ENCODE results near the gene OR52D1.

Gene OR52D1

DNA sequence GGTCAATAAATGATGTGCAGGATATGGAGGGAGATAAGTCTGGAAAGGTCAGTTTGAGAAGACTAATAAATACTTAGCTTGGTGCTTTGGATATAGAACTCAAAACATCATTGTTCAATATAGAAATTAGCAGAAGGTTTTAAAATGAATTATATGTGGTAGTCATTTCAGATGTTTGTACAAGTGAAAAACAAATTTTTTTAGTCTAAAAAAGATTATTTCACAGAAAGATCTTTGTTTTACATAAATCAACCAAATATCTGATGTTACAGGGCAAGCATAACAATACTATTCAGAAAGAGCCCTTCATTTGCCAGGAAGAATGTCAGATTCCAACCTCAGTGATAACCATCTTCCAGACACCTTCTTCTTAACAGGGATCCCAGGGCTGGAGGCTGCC, at the start of gene OR52D1:
TSS of gene OR52D1 (plus strand) at position 301 of the 400 bp plus-strand sequence. CDS start at position 323, 22 bp downstream.
- no peak for DNase-seq (ENCODE audit: low read depth)

DNA sequence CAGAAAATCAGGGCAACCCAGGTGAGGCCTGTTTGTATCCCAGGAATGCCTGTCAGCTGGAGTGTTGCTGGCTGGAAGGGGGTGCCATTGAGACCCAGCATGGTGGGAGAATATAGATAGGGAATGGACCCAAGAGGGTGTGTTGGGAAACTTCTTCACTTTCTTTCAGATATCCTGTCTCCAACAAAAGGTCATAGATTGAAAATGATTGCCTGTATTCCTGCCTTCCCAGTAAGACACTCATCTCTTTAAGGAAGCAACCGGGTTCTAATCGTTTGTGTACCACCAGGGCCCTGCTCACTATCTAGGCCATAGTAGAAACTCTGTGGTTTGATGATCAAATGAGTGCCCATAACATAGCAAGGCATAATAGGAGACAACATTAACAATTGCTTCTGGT, 47.1 kb upstream of the OR52D1 start, which contains the start of gene OR51I1:
TSS of gene OR51I1 (minus strand) at position 101 of the 400 bp plus-strand sequence. CDS start at position 101, 0 bp downstream.
- no peak for DNase-seq (ENCODE audit: low read depth)

DNA sequence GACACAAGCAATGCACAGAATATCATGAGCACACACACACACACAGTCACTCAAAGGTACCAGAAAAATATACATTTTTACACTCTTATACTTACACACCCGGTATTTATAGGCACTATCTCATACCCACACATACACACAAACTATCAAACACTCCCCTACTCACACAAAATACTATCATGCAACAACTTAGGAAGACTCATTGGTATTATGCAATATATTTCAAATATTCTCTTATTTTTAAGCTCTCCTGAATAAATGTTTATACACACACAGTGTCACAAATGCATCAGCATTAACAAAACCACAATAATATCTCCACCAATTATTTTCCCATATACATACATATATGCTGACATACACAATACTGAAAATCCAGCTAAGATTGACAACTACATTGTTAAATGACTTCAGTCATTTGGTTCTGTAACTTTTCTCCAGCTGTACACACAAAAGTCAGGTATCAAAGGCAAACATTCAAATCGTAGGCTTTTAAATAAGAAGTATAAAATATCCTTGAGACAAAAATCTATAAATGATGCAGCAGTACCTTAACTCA, 44.6 kb upstream of the OR52D1 start:
- no peak for DNase-seq (ENCODE audit: low read depth)

DNA sequence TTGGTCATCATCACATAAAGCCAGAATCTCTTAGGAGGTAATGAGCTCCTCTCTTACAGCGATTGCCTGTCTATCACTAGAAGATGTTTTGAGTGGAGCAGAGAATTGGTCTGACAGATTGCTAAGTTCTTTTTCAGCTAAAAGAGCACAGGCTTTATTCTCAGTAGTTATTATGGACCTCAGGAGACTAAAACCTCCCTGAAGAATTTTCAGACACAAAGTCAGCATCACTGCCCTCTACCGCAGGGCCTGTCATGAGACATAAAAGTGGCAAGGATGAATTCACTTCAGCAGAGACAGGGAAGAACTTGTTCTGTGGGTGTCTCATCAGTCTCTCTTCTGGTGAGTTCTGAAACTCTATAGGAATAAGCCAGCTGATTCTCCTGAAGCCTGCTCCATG, 39.5 kb upstream of the OR52D1 start, which contains the start of gene OR51I2:
TSS of gene OR51I2 (plus strand) at position 301 of the 400 bp plus-strand sequence. CDS start 4,166 bp downstream, outside the sequence.
- DNase-seq (ENCODE audit: low read depth) = no peak

DNA sequence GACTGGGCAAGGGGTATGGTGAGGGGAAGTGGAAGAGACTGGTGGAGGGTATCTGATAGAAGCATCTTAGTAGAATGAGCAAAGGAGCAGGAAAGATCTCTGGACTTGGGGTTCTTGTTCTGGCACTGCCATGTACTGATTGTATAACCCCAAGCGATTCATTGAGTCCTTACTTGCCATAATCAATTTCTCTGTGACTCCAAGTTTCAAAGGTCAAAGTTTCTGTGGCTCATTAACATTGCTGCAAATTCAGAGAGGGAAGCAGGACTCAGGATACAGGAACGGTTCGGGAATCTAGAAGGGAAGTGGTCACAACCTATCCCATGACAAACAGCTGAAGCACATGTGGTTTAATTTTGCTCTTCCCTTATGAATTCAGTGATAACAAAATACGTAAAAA, 39.1 kb upstream of the OR52D1 start:
- no peak for DNase-seq (ENCODE audit: low read depth)

DNA sequence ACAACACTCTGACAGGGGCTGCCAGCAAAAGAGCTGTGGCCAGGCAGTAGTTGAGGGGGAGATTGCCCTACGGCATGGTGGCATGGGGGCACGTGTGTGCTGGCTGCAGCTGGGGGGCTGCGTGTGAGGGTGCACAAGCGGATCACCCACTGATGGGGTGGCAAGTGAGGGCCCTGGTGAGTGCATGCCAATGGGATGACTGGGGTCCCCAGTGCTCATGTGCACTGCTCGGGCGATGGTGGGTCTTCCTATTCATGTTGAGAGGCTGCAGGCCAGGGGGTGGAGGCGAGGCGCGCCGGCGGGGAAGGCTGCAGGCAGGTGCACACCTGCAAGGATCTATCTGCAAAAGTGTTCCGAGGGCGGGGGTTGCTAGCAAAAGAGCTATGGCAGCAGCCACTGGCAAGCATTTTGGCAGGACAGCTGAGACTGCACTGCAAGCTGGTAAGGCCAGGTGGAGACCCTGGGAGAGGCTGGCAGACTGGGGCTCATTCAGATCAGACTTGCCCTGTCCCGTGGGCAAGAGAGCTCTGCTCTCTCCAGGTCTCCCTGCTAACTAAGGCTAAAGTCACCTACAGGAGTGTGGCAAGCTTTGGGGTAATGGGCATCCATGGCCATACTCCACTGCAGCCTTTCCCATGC, 27.4 kb upstream of the OR52D1 start:
- no peak for DNase-seq (ENCODE audit: low read depth)

DNA sequence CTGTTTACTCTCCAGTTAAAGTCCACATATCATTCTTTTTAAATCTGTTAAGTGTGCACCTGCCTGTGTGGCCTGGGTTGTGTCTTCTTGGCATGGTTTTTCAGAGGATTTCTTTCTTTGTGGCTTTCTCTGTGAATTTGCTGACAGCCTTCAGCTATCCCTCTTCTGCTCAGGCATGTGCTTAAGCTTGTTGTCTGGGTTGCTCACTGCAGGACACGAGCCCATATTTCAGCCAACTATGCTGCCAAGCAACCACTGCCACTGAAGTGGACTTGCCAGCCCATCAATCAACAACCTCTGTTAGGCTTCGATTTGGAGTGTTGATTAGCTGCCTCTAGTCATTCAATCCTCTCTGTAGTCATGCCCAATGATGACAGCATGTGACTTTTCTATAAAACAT, 21.0 kb upstream of the OR52D1 start:
- no peak for DNase-seq (ENCODE audit: low read depth)

DNA sequence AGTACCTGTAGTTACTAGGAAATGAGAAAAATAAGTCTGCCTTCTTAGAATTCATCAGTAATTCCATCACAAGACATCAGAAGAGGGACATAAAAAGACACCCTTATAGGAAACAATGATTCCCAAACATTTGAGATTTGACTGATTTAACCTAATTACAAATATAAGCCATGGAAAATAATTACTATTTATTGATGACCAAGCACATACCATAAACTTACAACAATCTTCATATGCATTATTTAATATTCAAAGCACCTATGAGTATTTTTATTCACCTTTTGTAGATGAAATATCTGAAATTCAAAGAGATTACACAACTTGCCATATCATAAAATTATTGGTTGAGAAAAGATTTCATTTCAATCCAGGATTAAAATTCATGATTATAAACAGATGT, 14.6 kb upstream of the OR52D1 start:
- DNase-seq (ENCODE audit: low read depth) = no peak

DNA sequence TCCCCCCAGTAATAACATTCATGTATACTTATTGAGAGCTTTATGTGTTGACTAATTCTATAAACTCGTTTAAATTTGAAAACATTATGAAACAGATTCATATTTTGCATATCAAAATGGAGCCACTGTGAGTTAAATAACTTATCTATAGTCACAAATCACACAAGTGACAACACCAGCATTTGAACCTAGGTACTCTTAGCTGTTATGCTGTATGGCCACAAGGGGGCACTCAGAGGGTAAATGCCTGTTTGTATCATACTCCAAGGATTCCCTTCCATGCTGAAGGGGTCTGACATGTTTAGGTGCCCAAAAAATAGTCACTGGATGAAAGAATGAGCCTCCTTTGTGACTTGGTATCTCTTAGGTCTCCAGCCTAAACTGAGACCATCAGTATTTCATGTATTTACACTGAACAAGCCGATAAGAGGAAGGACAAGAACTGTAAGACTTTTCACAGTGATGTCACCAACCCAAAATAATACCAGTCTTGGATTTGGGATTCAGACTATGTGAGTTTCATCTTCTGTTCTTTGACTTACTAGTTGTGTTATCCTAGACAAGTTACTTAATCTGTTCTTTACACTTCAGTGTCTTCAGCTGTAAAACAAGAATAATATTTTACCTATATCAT, 12.2 kb upstream of the OR52D1 start:
- peak; percentile 20 for DNase-seq (ENCODE audit: low read depth)

DNA sequence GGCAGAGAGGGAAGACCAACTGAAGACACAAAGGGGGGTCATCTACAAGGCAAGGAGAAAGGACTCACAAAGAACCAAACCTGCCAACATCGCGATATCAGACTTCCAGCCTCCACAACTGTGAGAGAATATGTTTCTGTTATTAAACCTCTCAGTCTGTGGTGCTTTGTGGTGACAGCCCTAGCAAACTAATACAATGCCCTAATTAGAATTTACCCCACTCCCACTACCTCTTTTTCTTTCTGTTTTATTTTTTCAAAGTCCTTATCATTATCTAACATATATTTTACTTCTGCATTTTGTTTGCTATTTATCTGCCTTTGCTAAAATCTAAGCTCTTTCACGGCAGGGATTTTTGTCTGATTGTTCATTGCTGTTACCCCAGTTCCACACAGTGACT, 2.5 kb upstream of the OR52D1 start:
- DNase-seq (ENCODE audit: low read depth) = no peak

DNA sequence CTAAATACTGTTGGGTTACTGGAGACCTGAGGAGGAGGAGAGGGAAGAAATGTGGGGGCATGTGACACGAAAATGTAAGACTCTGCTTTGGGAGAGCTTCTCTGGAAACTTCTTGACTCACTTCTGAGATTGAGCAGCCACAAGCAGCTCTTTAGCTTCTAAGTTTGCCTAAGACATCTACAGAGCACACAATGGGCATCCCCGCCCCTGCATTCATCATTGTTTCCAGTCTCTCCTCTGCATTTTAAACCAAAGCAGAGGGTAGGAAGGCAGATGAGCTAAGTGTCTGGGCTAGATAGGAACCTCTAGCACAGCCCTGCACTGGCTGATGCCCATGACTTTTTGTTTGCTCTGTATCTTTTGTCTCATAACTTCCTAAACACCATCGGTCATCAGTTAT, 2.1 kb upstream of the OR52D1 start:
- no peak for DNase-seq (ENCODE audit: low read depth)

DNA sequence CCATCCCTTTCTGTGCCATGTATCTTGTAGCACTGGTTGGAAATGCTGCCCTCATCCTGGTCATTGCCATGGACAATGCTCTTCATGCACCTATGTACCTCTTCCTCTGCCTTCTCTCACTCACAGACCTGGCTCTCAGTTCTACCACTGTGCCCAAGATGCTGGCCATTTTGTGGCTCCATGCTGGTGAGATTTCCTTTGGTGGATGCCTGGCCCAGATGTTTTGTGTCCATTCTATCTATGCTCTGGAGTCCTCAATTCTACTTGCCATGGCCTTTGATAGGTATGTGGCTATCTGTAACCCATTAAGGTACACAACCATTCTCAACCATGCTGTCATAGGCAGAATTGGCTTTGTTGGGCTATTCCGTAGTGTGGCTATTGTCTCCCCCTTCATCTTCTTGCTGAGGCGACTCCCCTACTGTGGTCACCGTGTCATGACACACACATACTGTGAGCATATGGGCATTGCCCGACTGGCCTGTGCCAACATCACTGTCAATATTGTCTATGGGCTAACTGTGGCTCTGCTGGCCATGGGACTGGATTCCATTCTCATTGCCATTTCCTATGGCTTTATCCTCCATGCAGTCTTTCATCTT, 414 bp downstream of the OR52D1 start:
- no peak for DNase-seq (ENCODE audit: low read depth)

DNA sequence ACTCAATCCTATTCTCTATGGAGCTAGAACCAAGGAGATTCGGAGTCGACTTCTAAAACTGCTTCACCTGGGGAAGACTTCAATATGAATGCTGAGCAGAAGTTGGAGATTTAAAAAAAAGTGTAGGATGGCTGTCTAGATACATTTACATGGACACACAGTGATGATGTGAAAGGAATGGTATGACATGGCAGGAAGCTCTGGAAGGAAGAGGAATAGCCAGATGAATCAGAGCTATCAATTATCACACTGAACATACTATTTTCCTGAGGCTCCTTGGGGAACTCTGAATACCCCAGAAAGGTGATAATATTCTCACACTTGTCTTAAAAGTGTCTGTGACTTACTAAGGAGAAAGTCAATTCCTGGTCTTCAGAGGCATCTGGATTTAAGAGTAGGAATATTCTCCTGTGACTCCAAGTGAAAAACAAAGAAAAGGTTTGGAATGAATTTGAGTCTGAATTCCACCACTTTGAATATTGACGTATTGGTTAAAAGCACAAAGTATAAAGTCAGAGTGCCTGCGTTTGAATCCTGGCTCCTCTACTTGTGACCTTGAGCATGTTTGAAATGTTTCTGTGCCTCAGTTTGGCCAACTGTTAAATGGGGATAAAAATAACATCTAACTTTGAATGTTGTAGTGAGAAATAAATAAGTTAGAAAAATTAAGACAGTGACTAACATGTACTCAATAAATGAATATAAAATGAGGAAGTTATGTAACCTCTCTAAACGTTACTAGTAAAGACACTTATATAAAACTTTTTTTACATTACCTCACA, 1.3 kb downstream of the OR52D1 start:
- no peak for DNase-seq (ENCODE audit: low read depth)

DNA sequence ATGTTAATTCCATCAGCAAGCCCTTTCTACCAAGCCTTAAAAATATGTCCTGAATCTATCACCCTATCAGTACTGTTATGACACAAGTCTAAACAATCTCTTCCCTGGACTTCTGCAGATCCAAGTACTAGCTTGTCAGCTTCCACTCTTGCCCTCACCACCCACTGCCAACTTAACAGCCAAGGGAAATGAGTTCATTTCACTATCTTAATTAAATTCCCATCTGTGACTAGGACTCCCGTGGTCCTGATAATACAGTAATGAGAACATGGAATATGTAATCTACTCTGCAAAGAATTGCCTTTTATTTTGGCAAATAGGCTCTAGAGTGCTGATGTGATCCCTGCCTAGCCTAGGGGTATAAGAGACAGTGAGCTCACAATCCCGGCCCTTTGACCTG, 11.2 kb downstream of the OR52D1 start:
- DNase-seq (ENCODE audit: low read depth) = no peak

DNA sequence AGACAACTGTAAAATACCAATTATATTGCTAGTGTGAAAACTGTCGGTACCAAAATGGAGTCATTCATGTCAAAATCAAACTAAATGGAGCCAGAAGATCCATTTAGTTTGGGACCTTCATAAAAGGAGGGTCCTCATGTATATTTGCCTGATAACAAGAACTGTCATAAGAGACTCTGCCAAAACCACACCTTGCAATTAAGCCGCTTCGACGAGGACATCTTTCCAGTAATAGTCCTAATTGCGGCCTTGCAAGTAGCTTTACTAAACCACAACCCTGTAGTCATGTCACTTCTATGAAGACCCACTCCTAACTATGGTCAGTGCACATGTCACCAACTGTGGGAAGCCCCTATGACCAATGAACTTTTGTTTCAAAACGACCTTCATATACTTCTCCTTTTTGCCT, 11.9 kb downstream of the OR52D1 start:
- no peak for DNase-seq (ENCODE audit: low read depth)

DNA sequence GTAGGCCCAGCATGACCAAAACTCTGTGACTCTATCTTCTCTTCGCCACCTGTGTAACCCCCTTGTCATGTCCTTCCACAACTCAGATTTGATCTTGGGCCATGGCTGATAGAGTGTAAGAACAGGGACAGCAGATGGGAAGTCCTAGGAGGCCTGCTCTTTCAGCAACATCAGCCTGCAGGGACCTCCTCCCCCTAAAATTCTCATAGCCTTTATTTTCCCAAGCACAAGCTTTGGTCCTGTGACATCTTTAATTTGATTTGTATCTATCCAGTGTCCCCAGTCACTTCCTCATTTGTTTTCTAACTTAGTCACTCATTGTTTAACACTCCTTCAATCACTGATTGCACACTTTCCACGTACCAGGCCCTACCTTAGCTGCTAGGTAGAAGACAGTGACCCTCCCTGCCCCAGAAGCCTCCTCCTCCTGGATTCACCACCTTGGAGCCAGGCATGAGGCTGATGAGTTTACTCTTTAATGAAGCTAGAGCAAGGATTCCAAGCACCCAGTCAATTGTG, 16.0 kb downstream of the OR52D1 start:
- DNase-seq (ENCODE audit: low read depth) = no peak

DNA sequence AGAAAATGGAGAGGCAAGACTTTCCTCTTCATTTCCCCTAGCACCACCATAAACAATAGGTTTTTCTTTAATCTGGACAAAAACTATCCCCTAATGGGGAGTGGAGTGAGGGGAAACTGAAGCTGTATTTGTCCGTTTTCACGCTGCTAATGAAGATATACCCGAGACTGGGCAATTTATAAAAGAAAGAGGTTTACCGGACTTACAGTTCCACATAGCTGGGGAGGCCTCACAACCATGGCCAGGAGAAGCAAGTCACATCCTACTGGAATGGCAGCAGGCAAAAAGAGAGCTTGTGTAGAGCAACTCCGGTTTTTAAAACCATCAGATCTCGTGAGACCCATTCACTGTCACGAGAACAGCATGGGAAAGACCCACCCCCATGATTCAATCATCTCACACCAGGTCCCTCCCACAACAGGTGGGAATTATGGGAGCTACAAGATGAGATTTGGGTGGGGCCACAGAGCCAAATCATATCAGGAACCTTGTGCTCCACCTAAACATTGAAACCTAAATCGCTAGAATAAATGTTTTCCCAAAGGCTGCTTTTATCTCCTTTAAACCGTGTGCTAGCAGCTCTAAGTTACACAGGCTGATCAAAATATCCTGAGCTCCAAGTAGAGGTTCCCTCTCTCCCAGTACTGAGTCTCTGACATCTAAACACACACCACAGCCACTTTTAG, 17.0 kb downstream of the OR52D1 start:
- no peak for DNase-seq (ENCODE audit: low read depth)

DNA sequence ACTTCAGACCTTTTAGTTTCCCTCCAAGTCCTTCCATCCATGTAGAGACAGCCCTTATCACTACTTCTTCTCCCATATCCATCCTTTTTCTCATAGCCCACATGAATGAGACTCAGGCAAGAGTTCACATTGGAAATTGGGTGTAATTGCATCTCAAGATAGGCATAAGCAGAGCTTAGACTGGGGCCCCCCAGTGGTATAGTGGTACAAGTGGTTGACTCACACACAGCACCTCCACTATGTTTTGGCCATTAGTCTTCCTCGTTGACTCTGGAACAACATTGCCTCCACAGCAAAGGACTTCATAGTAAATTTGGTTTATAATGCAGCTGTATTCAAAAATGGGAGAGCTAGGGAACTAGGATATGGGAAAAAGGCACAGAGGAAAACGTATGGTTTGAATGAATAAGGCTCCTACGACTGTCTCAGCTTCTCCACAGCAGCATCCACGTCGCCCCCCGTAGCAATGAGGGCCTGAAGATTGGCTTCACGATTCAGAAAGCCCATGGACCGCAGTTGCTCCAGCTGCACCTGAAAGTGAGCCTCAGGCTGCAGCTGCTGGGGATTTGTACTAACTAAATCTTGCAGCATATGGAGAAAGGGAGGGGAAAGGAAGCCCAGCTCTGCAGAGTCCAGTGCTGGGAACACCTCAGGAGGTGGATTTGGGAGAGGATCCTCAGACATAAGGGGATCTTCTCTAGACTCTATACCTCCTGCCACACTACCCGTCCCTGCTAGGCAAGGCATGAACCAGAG, 18.9 kb downstream of the OR52D1 start:
- DNase-seq (ENCODE audit: low read depth) = no peak

DNA sequence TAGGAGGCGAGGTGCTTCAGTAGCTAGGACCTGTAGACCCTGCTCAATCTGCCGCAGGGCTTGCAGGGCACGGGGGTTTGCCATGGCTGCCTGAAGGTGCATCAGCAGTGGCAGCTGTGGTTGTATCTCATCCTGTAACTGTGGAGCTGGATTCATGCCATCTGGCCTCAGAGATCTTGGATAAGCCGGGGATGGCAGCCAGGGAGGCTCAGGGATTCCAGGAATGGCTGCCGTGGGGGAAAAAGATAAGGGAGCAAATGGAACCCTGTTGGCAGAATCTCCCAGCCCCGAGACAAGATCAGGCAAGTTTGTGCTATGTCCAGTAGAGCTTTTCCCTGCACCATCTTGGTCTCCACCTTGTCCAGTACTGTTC, 19.4 kb downstream of the OR52D1 start:
- DNase-seq (ENCODE audit: low read depth) = no peak

DNA sequence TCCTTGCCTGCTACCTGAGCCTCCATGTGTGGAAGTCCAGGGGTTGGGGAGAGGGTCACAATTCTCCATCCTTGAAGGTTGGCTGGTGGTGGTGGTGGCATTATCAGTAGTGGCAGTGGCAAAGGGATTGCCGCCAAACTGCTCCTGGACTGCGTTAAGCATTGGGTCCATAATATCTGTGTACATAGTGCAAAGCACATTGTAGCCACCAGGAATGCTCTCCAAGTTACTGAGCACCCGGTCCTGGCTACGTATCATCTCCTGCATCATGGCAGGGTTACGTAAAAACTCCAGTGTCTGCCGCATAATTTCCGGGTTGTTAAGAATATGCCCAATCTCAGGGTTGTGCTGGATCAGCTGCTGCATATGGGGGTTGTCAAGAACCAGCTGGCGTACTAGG, 20.1 kb downstream of the OR52D1 start:
- DNase-seq (ENCODE audit: low read depth) = no peak

DNA sequence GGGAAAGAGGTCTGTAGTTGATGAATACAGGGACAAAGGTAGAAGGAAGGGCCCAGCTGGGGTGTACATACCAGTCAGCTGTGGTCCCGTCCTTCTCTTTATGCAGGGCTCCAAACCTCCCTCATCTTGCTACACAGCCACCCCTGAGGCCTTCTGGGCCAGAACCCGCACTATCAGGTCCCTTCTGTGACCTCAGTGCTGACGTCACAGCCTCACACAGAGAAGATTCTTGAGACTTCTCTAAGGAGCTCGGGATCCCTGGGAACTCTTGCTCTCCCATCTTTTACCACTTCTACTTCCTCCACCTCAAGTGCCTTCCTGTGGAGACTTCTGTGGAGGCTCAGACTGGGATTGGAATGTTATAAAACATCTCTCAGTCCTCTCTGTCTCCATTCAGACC, 21.3 kb downstream of the OR52D1 start, which contains the start of gene UBQLN3:
TSS of gene UBQLN3 (minus strand) at position 155 of the 400 bp plus-strand sequence. CDS start 399 bp downstream, outside the sequence.
- DNase-seq (ENCODE audit: low read depth) = no peak
